Astrocyte (in vitro differentiated cells and primary cell): Measurements from ENCODE around the gene ZMIZ1. TPM values are rescaled to one million over a fixed set of nuclear protein-coding genes. Genes with fewer than 3 reads are reported as not detected.
A peak's percentile ranks its signal among the peaks of the same experiment; 100 is the strongest.

ENCODE experiments used
- DNase-seq: peaks from one replicate; pipeline ENCODE4 v3.0.0-alpha.2; 2010; ENCODE audit warnings: low read depth
- FAIRE-seq: peaks from 2 replicates; lab custom pipeline; 2011; peaks lifted over from hg19 to GRCh38; lab: Jason Lieb, UNC
- H2AFZ ChIP-seq: 2 replicates; pipeline ENCODE4 v1.6.0; 2012; ENCODE audit warnings: low read depth, low read length, inconsistent platforms
- H3K27ac ChIP-seq: 2 replicates; pipeline ENCODE4 v1.5.1; 2011; ENCODE audit warnings: low read depth, low read length, inconsistent platforms
- H3K27me3 ChIP-seq: 2 replicates; pipeline ENCODE4 v1.6.0; 2011; ENCODE audit warnings: low read length, inconsistent platforms; ENCODE audit not compliant: insufficient read depth
- H3K36me3 ChIP-seq: 2 replicates; pipeline ENCODE4 v1.5.1; 2011; ENCODE audit warnings: low read length, inconsistent platforms; ENCODE audit not compliant: insufficient read depth
- H3K4me1 ChIP-seq: 2 replicates; pipeline ENCODE4 v1.5.1; 2011; ENCODE audit warnings: low read length, inconsistent platforms; ENCODE audit not compliant: insufficient read depth
- H3K4me2 ChIP-seq: 2 replicates; pipeline ENCODE4 v1.6.0; 2012; ENCODE audit warnings: low read length, inconsistent platforms
- H3K4me3 ChIP-seq: 2 replicates; pipeline ENCODE4 v1.5.1; 2011; ENCODE audit warnings: low read depth, mild to moderate bottlenecking, low read length, inconsistent platforms; ENCODE audit not compliant: insufficient read depth
- H3K79me2 ChIP-seq: 2 replicates; pipeline ENCODE4 v1.6.0; 2012; ENCODE audit warnings: mild to moderate bottlenecking, low read length, inconsistent platforms; ENCODE audit not compliant: insufficient read depth
- H3K9ac ChIP-seq: 2 replicates; pipeline ENCODE4 v1.6.0; 2012; ENCODE audit warnings: mild to moderate bottlenecking, low read length, inconsistent platforms
- H3K9me3 ChIP-seq: 2 replicates; pipeline ENCODE4 v1.5.1; 2012; ENCODE audit warnings: low read depth, mild to moderate bottlenecking, low read length, inconsistent platforms; ENCODE audit not compliant: insufficient read depth
- H4K20me1 ChIP-seq: 2 replicates; pipeline ENCODE4 v1.6.0; 2012; ENCODE audit warnings: low read length, inconsistent platforms; ENCODE audit not compliant: insufficient read depth
- H3K27ac Mint-ChIP-seq: one replicate; pipeline ENCODE4 v1.8.0; 2021; ENCODE audit warnings: mild to moderate bottlenecking, mixed read lengths; ENCODE audit not compliant: unreplicated experiment
- H3K27me3 Mint-ChIP-seq: one replicate; pipeline ENCODE4 v1.8.0; 2021; ENCODE audit warnings: low read depth, mixed read lengths; ENCODE audit not compliant: unreplicated experiment
- H3K36me3 Mint-ChIP-seq: one replicate; pipeline ENCODE4 v1.8.0; 2021; ENCODE audit warnings: low read depth, mixed read lengths; ENCODE audit not compliant: unreplicated experiment
- H3K4me1 Mint-ChIP-seq: one replicate; pipeline ENCODE4 v1.8.0; 2021; ENCODE audit warnings: low read depth, mixed read lengths; ENCODE audit not compliant: unreplicated experiment
- H3K4me3 Mint-ChIP-seq: one replicate; pipeline ENCODE4 v1.8.0; 2021; ENCODE audit warnings: mild to moderate bottlenecking, moderate library complexity, mixed read lengths; ENCODE audit not compliant: unreplicated experiment
- H3K9me3 Mint-ChIP-seq: one replicate; pipeline ENCODE4 v1.8.0; 2021; ENCODE audit warnings: mild to moderate bottlenecking, mixed read lengths; ENCODE audit not compliant: unreplicated experiment
- CTCF ChIP-seq: IDR thresholded peaks from 2 replicates; pipeline ENCODE4 v1.5.1; 2011; ENCODE audit warnings: low read depth, mild to moderate bottlenecking, inconsistent platforms, low read length, moderate library complexity; ENCODE audit not compliant: insufficient read depth
- EZH2 ChIP-seq: IDR thresholded peaks from 2 replicates; pipeline ENCODE4 v1.6.1; 2012; ENCODE audit warnings: mild to moderate bottlenecking, low read length, inconsistent platforms; ENCODE audit not compliant: insufficient read depth
- total RNA-seq: library from RNA; stranded (reverse); gene quantifications from 2 replicates; pipeline ENCODE4 v1.2.1, GENCODE V29; 2021

Gene ZMIZ1
- total RNA-seq, 1 donor from 2014 or later: 45.5 TPM

GRCh38 chr10:79248341-79249185, 179.8 kb downstream of the ZMIZ1 start:
- Histone ChIP-seq H3K79me2 (peaks cover 99% of the 10 kb centered on the region), H3K9ac (peak overlapping the region; percentile 24), H4K20me1 (peaks cover 100% of the 10 kb centered on the region), H2AFZ (no peak overlapping the region), H3K9me3 (no peaks in the 10 kb centered on the region), H3K27me3 (no peaks in the 10 kb centered on the region), H3K36me3 (no peaks in the 10 kb centered on the region), H3K4me1 (peaks cover 49% of the 10 kb centered on the region), H3K4me2 (peak overlapping the region; percentile 20), H3K4me3 (no peak overlapping the region), H3K27ac (no peak overlapping the region)
- Mint-ChIP-seq H3K4me1 (peaks cover 30% of the 10 kb centered on the region), H3K9me3 (no peaks in the 10 kb centered on the region), H3K27ac (no peak overlapping the region), H3K36me3 (peaks cover 24% of the 10 kb centered on the region), H3K27me3 (no peaks in the 10 kb centered on the region), H3K4me3 (no peak overlapping the region)
- DNase-seq: peak; percentile 56
- FAIRE-seq: no peak
- no peak for TF ChIP-seq CTCF
- no peak for TF ChIP-seq EZH2

GRCh38 chr10:79249186-79250121, 180.7 kb downstream of the ZMIZ1 start:
- H3K9ac ChIP-seq: no peak overlapping the region
- no peaks in the 10 kb centered on the region for H3K27me3 ChIP-seq
- peaks cover 99% of the 10 kb centered on the region for H3K79me2 ChIP-seq
- no peak overlapping the region for H3K4me3 ChIP-seq
- H3K4me1 ChIP-seq: peaks cover 40% of the 10 kb centered on the region
- no peaks in the 10 kb centered on the region for H3K9me3 Mint-ChIP-seq
- no peak overlapping the region for H3K4me2 ChIP-seq
- H2AFZ ChIP-seq: no peak overlapping the region
- H3K36me3 Mint-ChIP-seq: peaks cover 19% of the 10 kb centered on the region
- H3K27ac ChIP-seq: no peak overlapping the region
- H3K36me3 ChIP-seq: no peaks in the 10 kb centered on the region
- no peak overlapping the region for H3K4me3 Mint-ChIP-seq
- no peak for FAIRE-seq
- H3K27me3 Mint-ChIP-seq: no peaks in the 10 kb centered on the region
- no peak for DNase-seq
- H3K9me3 ChIP-seq: no peaks in the 10 kb centered on the region
- TF ChIP-seq EZH2: no peak
- no peak for TF ChIP-seq CTCF
- H3K27ac Mint-ChIP-seq: no peak overlapping the region
- peaks cover 100% of the 10 kb centered on the region for H4K20me1 ChIP-seq
- peaks cover 24% of the 10 kb centered on the region for H3K4me1 Mint-ChIP-seq
